ENCODE data around the gene KRT4.

GRCh38 chr12:52821826-52822660 is 8.1 kb upstream of the KRT4 start:
- TF ChIP-seq CTCF (IDR thresholded peaks at IDR 0.05) (no peak), POLR2A (IDR thresholded peaks at IDR 0.05) (no peak)
